ENCODE measurements around the gene PLEKHA1.

PLEKHA1 gene

GRCh38 chr10:122379537-122379936 is 5.0 kb downstream of the PLEKHA1 start:
- DNase-seq: no peak

- no peak for DNase-seq
Measured at GRCh38 chr10:122380703-122381102, 6.2 kb downstream of the PLEKHA1 start.

- no peak for DNase-seq
Measured at GRCh38 chr10:122381680-122382079, 7.2 kb downstream of the PLEKHA1 start.

- no peak for DNase-seq
Measured at GRCh38 chr10:122386514-122386913, 12.0 kb downstream of the PLEKHA1 start.

GRCh38 chr10:122387572-122387971 is 13.1 kb downstream of the PLEKHA1 start:
- no peak for DNase-seq

- DNase-seq: no peak
Measured at GRCh38 chr10:122388287-122388997, 13.9 kb downstream of the PLEKHA1 start.

GRCh38 chr10:122390271-122390670 is 15.8 kb downstream of the PLEKHA1 start:
- no peak for DNase-seq

GRCh38 chr10:122390679-122391078 is 16.2 kb downstream of the PLEKHA1 start:
- DNase-seq: no peak

- no peak for DNase-seq
Measured at GRCh38 chr10:122391875-122392274, 17.4 kb downstream of the PLEKHA1 start.

- DNase-seq: no peak
Measured at GRCh38 chr10:122392835-122393234, 18.3 kb downstream of the PLEKHA1 start.

GRCh38 chr10:122393288-122393687 is 18.8 kb downstream of the PLEKHA1 start:
- no peak for DNase-seq

- DNase-seq: no peak
Measured at GRCh38 chr10:122402548-122403131, 28.1 kb downstream of the PLEKHA1 start.

GRCh38 chr10:122404576-122404975 is 30.1 kb downstream of the PLEKHA1 start:
- DNase-seq: no peak

GRCh38 chr10:122407375-122408125 is 33.0 kb downstream of the PLEKHA1 start:
- no peak for DNase-seq

GRCh38 chr10:122413327-122413726 is 38.8 kb downstream of the PLEKHA1 start:
- no peak for DNase-seq

GRCh38 chr10:122417667-122418066 is 43.2 kb downstream of the PLEKHA1 start:
- no peak for DNase-seq

GRCh38 chr10:122419016-122419415 is 44.5 kb downstream of the PLEKHA1 start:
- no peak for DNase-seq

- DNase-seq: no peak
Measured at GRCh38 chr10:122419876-122420623, 45.5 kb downstream of the PLEKHA1 start.

- DNase-seq: no peak
Measured at GRCh38 chr10:122420624-122421007, 46.1 kb downstream of the PLEKHA1 start.

GRCh38 chr10:122421054-122421625 is 46.6 kb downstream of the PLEKHA1 start:
- no peak for DNase-seq

- no peak for DNase-seq
Measured at GRCh38 chr10:122421742-122422141, 47.2 kb downstream of the PLEKHA1 start.

- no peak for DNase-seq
Measured at GRCh38 chr10:122422266-122422989, 47.9 kb downstream of the PLEKHA1 start.
